ENCODE results near the gene PRDX5.
A peak's percentile ranks its signal among the peaks of the same experiment; 100 is the strongest.

GRCh38 chr11:64355078-64355940 is 37.4 kb downstream of the PRDX5 start:
- peak; percentile 93 for TF ChIP-seq CTCF (conservative IDR thresholded peaks at IDR 0.05; ENCODE audit: low read length)
- TF ChIP-seq EZH2phosphoT487 (IDR thresholded peaks at IDR 0.05; ENCODE audit: borderline replicate concordance, low read depth, low read length): no peak
